Endothelial cell of umbilical vein (primary cell): ENCODE data around the gene MB. TPM values are rescaled to one million over a fixed set of nuclear protein-coding genes. Genes with fewer than 3 reads are reported as not detected.

Experiments used
- BruUV-seq: library from RNA; stranded (reverse); fragments of 400-500 nt; replicated peaks from 2 replicates; lab custom pipeline; 2021; lab: Mats Ljungman, UMichigan
- CTCF ChIA-PET: fragments of 300-600, 350-600 bp; sonication (Branson Sonifier 250); formaldehyde crosslinking; loops from one replicate; lab custom pipeline; 2021; ENCODE audit warnings: antibody characterized with exemption, inconsistent platforms; lab: Charles Lee
- POLR2A ChIA-PET: fragments of 300-600, 350-600 bp; sonication (Branson Sonifier 250); formaldehyde crosslinking; loops from one replicate; lab custom pipeline; 2021; ENCODE audit warnings: antibody characterized with exemption, inconsistent platforms; lab: Charles Lee
- DNase-seq: peaks from one replicate; pipeline ENCODE4 v3.0.0-alpha.2; 2011; ENCODE audit warnings: low read depth, low spot score
- FAIRE-seq: peaks from 2 replicates; lab custom pipeline; 2011; peaks lifted over from hg19 to GRCh38; lab: Jason Lieb, UNC
- H2AFZ ChIP-seq: 2 replicates; pipeline ENCODE4 v1.6.0; 2012; ENCODE audit warnings: low read depth, low read length, control low read depth, inconsistent platforms
- H3K27ac ChIP-seq: 2 replicates; pipeline ENCODE4 v1.5.1; 2011; ENCODE audit warnings: low read depth, mild to moderate bottlenecking, control low read depth, low read length, moderate library complexity; ENCODE audit not compliant: insufficient read depth
- H3K27me3 ChIP-seq, 2 experiments: 2 replicates each; pipeline versions ENCODE4 v1.6.0 to v1.6.1; 2011; ENCODE audit warnings: low read length in 2 of 2, mixed read lengths in 1 of 2; ENCODE audit not compliant: control insufficient read depth in 2 of 2, insufficient read depth in 2 of 2
- H3K36me3 ChIP-seq, 2 experiments: 2 replicates in 1 of 2; 3 replicates in 1 of 2; pipeline ENCODE4 v1.5.1; 2011; ENCODE audit warnings: low read length in 2 of 2, mild to moderate bottlenecking in 1 of 2, moderate library complexity in 1 of 2; ENCODE audit not compliant: control insufficient read depth in 2 of 2, insufficient read depth in 2 of 2; ENCODE audit errors: extremely low read depth in 1 of 2
- H3K4me1 ChIP-seq: 3 replicates; pipeline ENCODE4 v1.5.1; 2011; ENCODE audit warnings: mild to moderate bottlenecking, low read length; ENCODE audit not compliant: control insufficient read depth, insufficient read depth; ENCODE audit errors: extremely low read depth
- H3K4me2 ChIP-seq: 2 replicates; pipeline ENCODE4 v1.6.1; 2011; ENCODE audit warnings: low read length, control low read depth, mixed read lengths; ENCODE audit not compliant: insufficient read depth
- H3K4me3 ChIP-seq, 3 experiments: fragments of 200-600 bp in 1 of 3; sonication (generic), shearing (Covaris generic) in 1 of 3; replicated peaks in 1 of 3; 2 replicates each; pipeline ENCODE4 v1.5.1; 2011 to 2016; ENCODE audit warnings: control low read depth in 3 of 3, low read length in 3 of 3, mild to moderate bottlenecking in 2 of 3, inconsistent platforms in 1 of 3, low read depth in 1 of 3, moderate library complexity in 1 of 3; ENCODE audit not compliant: insufficient read depth in 1 of 3
- H3K79me2 ChIP-seq: 2 replicates; pipeline ENCODE4 v1.6.0; 2012; ENCODE audit warnings: low read length, inconsistent platforms; ENCODE audit not compliant: control insufficient read depth, insufficient read depth
- H3K9ac ChIP-seq: replicated peaks from 2 replicates; pipeline ENCODE3; 2011; ENCODE audit warnings: low read length, control low read depth; ENCODE audit not compliant: insufficient read depth; ENCODE audit errors: extremely low read depth
- H3K9me1 ChIP-seq: replicated peaks from 3 replicates; pipeline ENCODE4 v1.6.0; 2011; ENCODE audit warnings: mild to moderate bottlenecking, low read length; ENCODE audit not compliant: control insufficient read depth, insufficient read depth; ENCODE audit errors: extremely low read depth
- H3K9me3 ChIP-seq: replicated peaks from 2 replicates; pipeline ENCODE4 v1.5.1; 2012; ENCODE audit warnings: low read length, inconsistent platforms; ENCODE audit not compliant: control insufficient read depth, insufficient read depth
- H4K20me1 ChIP-seq: replicated peaks from 2 replicates; pipeline ENCODE3; 2011; ENCODE audit warnings: mild to moderate bottlenecking, low read length; ENCODE audit not compliant: control insufficient read depth, insufficient read depth; ENCODE audit errors: extremely low read depth
- CTCF ChIP-seq, 2 donors: IDR thresholded peaks; 1 replicate in 1 of 2; 2 replicates in 1 of 2; pipeline ENCODE4 v1.5.1; 2011; ENCODE audit warnings: low read length in 2 of 2, mild to moderate bottlenecking in 2 of 2, moderate library complexity in 2 of 2, control low read depth in 1 of 2, inconsistent platforms in 1 of 2, low read depth in 1 of 2; ENCODE audit not compliant: insufficient read depth in 1 of 2; ENCODE audit errors: extremely low read depth in 1 of 2
- EZH2 ChIP-seq: IDR thresholded peaks from 2 replicates; pipeline ENCODE4 v1.6.1; 2012; ENCODE audit warnings: borderline replicate concordance, low read depth, mild to moderate bottlenecking, moderate library complexity, low read length, inconsistent platforms; ENCODE audit not compliant: severe bottlenecking
- FOS ChIP-seq: IDR thresholded peaks from 2 replicates; pipeline ENCODE4 v1.6.1; 2011; ENCODE audit warnings: mild to moderate bottlenecking, low read length, moderate library complexity, borderline replicate concordance; ENCODE audit not compliant: insufficient read depth
- GATA2 ChIP-seq: IDR thresholded peaks from 2 replicates; pipeline ENCODE4 v1.7.0; 2011; ENCODE audit warnings: low read depth, mild to moderate bottlenecking, moderate library complexity, mixed read lengths, low read length; ENCODE audit not compliant: insufficient read length, insufficient read depth
- JUN ChIP-seq: IDR thresholded peaks from 2 replicates; pipeline ENCODE4 v1.6.1; 2011; ENCODE audit warnings: borderline replicate concordance, low read depth; ENCODE audit not compliant: insufficient read length, insufficient read depth
- MAX ChIP-seq: IDR thresholded peaks from 2 replicates; pipeline ENCODE4 v1.6.1; 2011; ENCODE audit not compliant: insufficient read depth, insufficient read length
- MYC ChIP-seq: IDR thresholded peaks from one replicate; pipeline ENCODE4 v1.6.1; 2011; ENCODE audit warnings: mild to moderate bottlenecking, low read depth, low read length
- POLR2A ChIP-seq: IDR thresholded peaks from 2 replicates; pipeline ENCODE4 v1.6.1; 2012; ENCODE audit warnings: low read depth, mild to moderate bottlenecking, control low read depth, low read length
- POLR2AphosphoS5 ChIP-seq: IDR thresholded peaks from 2 replicates; pipeline ENCODE4 v1.6.1; 2012; ENCODE audit warnings: low read depth, mild to moderate bottlenecking, control low read depth, low read length, moderate library complexity; ENCODE audit not compliant: insufficient read depth
- dilution Hi-C: fragments of 300-500 bp; cut with MboI; formaldehyde crosslinking; loops from one replicate; pipeline ENCODE4 v1.15.0; 2019; ENCODE audit warnings: low sequenced_read_pairs; ENCODE audit not compliant: extremely low pct_ligation_motif_present
- intact Hi-C: fragments of 100-400 bp; cut with micrococcal nuclease; formaldehyde crosslinking; loops from one replicate; pipeline ENCODE4 v1.10.0; 2022
- polyA plus RNA-seq, 4 experiments: library from polyadenylated mRNA; depleted of rRNA in 3 of 4; stranded (reverse) in 3 of 4; unstranded in 1 of 4; fragments of >200 nt; gene quantifications; 2 replicates each; pipeline versions ENCODE4 v1.2.1 to v1.2.3, GENCODE V29; 2011 to 2012; ENCODE audit warnings: missing spikeins in 1 of 4
- total RNA-seq: library from RNA; stranded (reverse); gene quantifications from 2 replicates; pipeline ENCODE4 v1.2.3, GENCODE V29; 2021

MB gene
- total and polyA plus RNA-seq, 2 donors (not counting 3 experiments of a cell fraction or from before 2014, with no cell fraction given), result not detected

GRCh38 chr22:35596821-35597220, 20.3 kb downstream of the MB start:
- CTCF ChIA-PET, result no interaction called here

More at GRCh38 chr22:35596821-35597220, 20.3 kb downstream of the MB start:
- POLR2A ChIA-PET, result no interaction called here
- H3K79me2 ChIP-seq, result no peaks in the 10 kb centered on the region
- H3K4me3 ChIP-seq, result no peak overlapping the region
- no peaks in the 10 kb centered on the region for H3K9me3 ChIP-seq
- no peak overlapping the region for H2AFZ ChIP-seq
- H3K9me1 ChIP-seq, result no peaks in the 10 kb centered on the region
- intact Hi-C loops, result no loop called here
- no peak overlapping the region for H3K4me2 ChIP-seq
- no peaks in the 10 kb centered on the region for H4K20me1 ChIP-seq
- no peak for TF ChIP-seq GATA2
- no peak for TF ChIP-seq MYC
- no peak for TF ChIP-seq MAX
- no peak for TF ChIP-seq POLR2A
- no peak for TF ChIP-seq POLR2AphosphoS5
- no peak for TF ChIP-seq FOS
- no peak for TF ChIP-seq JUN
- TF ChIP-seq CTCF (IDR thresholded peaks at IDR 0.05; ENCODE audit: extremely low read depth in 1 of 2, insufficient read depth in 1 of 2, low read depth in 1 of 2, low read length in 2 of 2), result no peak
- TF ChIP-seq EZH2, result no peak
- dilution Hi-C loops, result no loop called here
- H3K9ac ChIP-seq, result no peak overlapping the region
- FAIRE-seq (no peak), DNase-seq (no peak)
- H3K27ac ChIP-seq, result no peak overlapping the region
- H3K4me1 ChIP-seq, result no peaks in the 10 kb centered on the region
- no peaks in the 10 kb centered on the region for H3K27me3 ChIP-seq
- H3K36me3 ChIP-seq, result no peaks in the 10 kb centered on the region
- no TSS peak for BruUV-seq
